GM10248 (cell line): ENCODE data around the gene DYRK1B.

Experiments used
- CTCF ChIA-PET: fragments of 300-600 bp; sonication (Branson Sonifier 250); formaldehyde crosslinking; extraction: SDS; loops from one replicate; lab custom pipeline; 2021; ENCODE audit warnings: antibody characterized with exemption; lab: Yijun Ruan, JAX
- POLR2A ChIA-PET: fragments of 350-650 bp; sonication (Branson Sonifier 250); formaldehyde crosslinking; extraction: SDS; loops from one replicate; lab custom pipeline; 2020; ENCODE audit warnings: antibody characterized with exemption; lab: Yijun Ruan, JAX
- DNase-seq: peaks from one replicate; pipeline ENCODE4 v3.0.0; 2012; ENCODE audit errors: extremely low spot score
- CTCF ChIP-seq: IDR thresholded peaks from 2 replicates; pipeline ENCODE4 v1.5.1; 2012; ENCODE audit warnings: mild to moderate bottlenecking, low read depth; ENCODE audit errors: extremely low read depth, missing control alignments, control extremely low read depth

DYRK1B gene

GRCh38 chr19:39874404-39874803 lies 40.4 kb upstream of the DYRK1B start:
- TF ChIP-seq CTCF = no peak
- POLR2A ChIA-PET = no interaction called here
- CTCF ChIA-PET = no interaction called here
- no peak for DNase-seq

- CTCF ChIA-PET = interaction anchor here (0.9 kb wide), 1 partner anchor 81 kb away, joined by 3 read pairs; no protein-coding TSS in a partner anchor
- TF ChIP-seq CTCF = no peak
- POLR2A ChIA-PET = no interaction called here
- DNase-seq = no peak
These were observed 39.4 kb upstream of the DYRK1B start for GRCh38 chr19:39873385-39873784.

- no peak for TF ChIP-seq CTCF
- POLR2A ChIA-PET = no interaction called here
- CTCF ChIA-PET = interaction anchor here (0.9 kb wide), 1 partner anchor 79 kb away, joined by 3 read pairs; no protein-coding TSS in a partner anchor
- DNase-seq = no peak
These were observed 38.2 kb upstream of the DYRK1B start for GRCh38 chr19:39871886-39872866.

GRCh38 chr19:39871362-39871761 lies 37.4 kb upstream of the DYRK1B start:
- no peak for TF ChIP-seq CTCF
- ChIA-PET POLR2A (no interaction called here), CTCF (no interaction called here)
- no peak for DNase-seq

- no peak for DNase-seq
- no peak for TF ChIP-seq CTCF
- CTCF ChIA-PET = no interaction called here
- POLR2A ChIA-PET = no interaction called here
These were observed 36.4 kb upstream of the DYRK1B start for GRCh38 chr19:39870171-39870971.

GRCh38 chr19:39867952-39868351 lies 34.0 kb upstream of the DYRK1B start:
- TF ChIP-seq CTCF = no peak
- DNase-seq = no peak
- ChIA-PET CTCF (interaction anchor here (0.7 to 0.8 kb wide), 2 partner anchors 14 to 24 kb away, joined by 3 to 4 read pairs; no protein-coding TSS in a partner anchor), POLR2A (no interaction called here)
